HepG2 (cell line): ENCODE measurements around the gene NKPD1. TPM values are rescaled to one million over a fixed set of nuclear protein-coding genes. Genes with fewer than 3 reads are reported as not detected.

Source experiments
- BRF2 ChIP-seq: sonication (generic); formaldehyde crosslinking; IDR thresholded peaks from 2 replicates; pipeline ENCODE4 v1.8.1; 2022; ENCODE audit warnings: mild to moderate bottlenecking, missing genetic modification reagents
- FOXA3 ChIP-seq: IDR thresholded peaks from 2 replicates; pipeline ENCODE4 v1.6.1; 2016; ENCODE audit warnings: missing genetic modification reagents, missing compliant biosample characterization
- HNRNPL ChIP-seq: fragments of 200-400 bp; formaldehyde crosslinking; IDR thresholded peaks from 2 replicates; pipeline ENCODE4 v1.6.1; 2017; ENCODE audit warnings: mild to moderate bottlenecking, low read depth, low read length
- HOXA7 ChIP-seq: sonication (generic); formaldehyde crosslinking; IDR thresholded peaks from 2 replicates; pipeline ENCODE4 v1.8.1; 2022; ENCODE audit warnings: mild to moderate bottlenecking, missing genetic modification reagents, moderate library complexity
- MED8 ChIP-seq: sonication (generic); formaldehyde crosslinking; IDR thresholded peaks from 2 replicates; pipeline ENCODE4 v1.8.1; 2023; ENCODE audit warnings: mild to moderate bottlenecking, missing genetic modification reagents; ENCODE audit not compliant: insufficient replicate concordance
- MTF2 ChIP-seq: sonication (generic); formaldehyde crosslinking; IDR thresholded peaks from 2 replicates; pipeline ENCODE4 v1.5.0; 2020; ENCODE audit warnings: missing genetic modification reagents, borderline replicate concordance
- NR2F2 ChIP-seq: IDR thresholded peaks from 2 replicates; pipeline ENCODE4 v1.6.1; 2012; ENCODE audit warnings: low read depth, inconsistent platforms, borderline replicate concordance
- SAFB2 ChIP-seq: sonication (generic); formaldehyde crosslinking; IDR thresholded peaks from 2 replicates; pipeline ENCODE4 v1.5.1; 2020; ENCODE audit warnings: missing genetic modification reagents, low read depth, mild to moderate bottlenecking, borderline replicate concordance
- SCMH1 ChIP-seq: sonication (generic); formaldehyde crosslinking; IDR thresholded peaks from 2 replicates; pipeline ENCODE4 v1.9.0; 2021; ENCODE audit warnings: missing genetic modification reagents, mild to moderate bottlenecking, borderline replicate concordance
- TARDBP ChIP-seq: sonication (generic); formaldehyde crosslinking; IDR thresholded peaks from 2 replicates; pipeline ENCODE4 v1.8.0; 2022; ENCODE audit warnings: mild to moderate bottlenecking, missing genetic modification reagents
- TFE3 ChIP-seq: IDR thresholded peaks from 2 replicates; pipeline ENCODE4 v1.6.1; 2016
- ZBTB10 ChIP-seq: sonication (generic); formaldehyde crosslinking; IDR thresholded peaks from 2 replicates; pipeline ENCODE4 v1.4.0; 2020; ENCODE audit warnings: missing genetic modification reagents, borderline replicate concordance
- ZBTB39 ChIP-seq: sonication (generic); formaldehyde crosslinking; IDR thresholded peaks from 2 replicates; pipeline ENCODE4 v1.5.0; 2020; ENCODE audit warnings: missing genetic modification reagents
- ZMAT3 ChIP-seq: sonication (generic); formaldehyde crosslinking; conservative IDR thresholded peaks from 2 replicates; pipeline ENCODE4 v1.7.0; 2021; ENCODE audit warnings: missing genetic modification reagents
- ZNF17 ChIP-seq: sonication (generic); formaldehyde crosslinking; IDR thresholded peaks from 2 replicates; pipeline ENCODE4 v1.5.0; 2020; ENCODE audit warnings: mild to moderate bottlenecking, missing genetic modification reagents
- ZNF30 ChIP-seq: sonication (generic); formaldehyde crosslinking; IDR thresholded peaks from 2 replicates; pipeline ENCODE4 v1.5.0; 2020; ENCODE audit warnings: mild to moderate bottlenecking, missing genetic modification reagents
- ZNF513 ChIP-seq: sonication (generic); formaldehyde crosslinking; conservative IDR thresholded peaks from 2 replicates; pipeline ENCODE4 v1.5.0; 2020; ENCODE audit warnings: missing genetic modification reagents
- ZNF574 ChIP-seq: sonication (generic); formaldehyde crosslinking; IDR thresholded peaks from 2 replicates; pipeline ENCODE4 v1.4.0; 2020; ENCODE audit warnings: missing genetic modification reagents
- polyA plus RNA-seq, 8 experiments: library from polyadenylated mRNA; depleted of rRNA in 3 of 8; stranded (reverse) in 7 of 8; unstranded in 1 of 8; fragments of >200 nt; fragmentation: Illumina TruSeq in 4 of 8; extraction: Trizol in 4 of 8; gene quantifications; 2 replicates each; pipeline versions ENCODE4 v1.2.1 to v1.2.3, GENCODE V29; 2011 to 2016; ENCODE audit warnings: low read depth in 4 of 8, missing spikeins in 1 of 8, mixed read lengths in 1 of 8; ENCODE audit not compliant: insufficient read depth in 1 of 8
- total RNA-seq, 5 experiments: library from RNA; depleted of rRNA; stranded (reverse); fragments of >200 nt; fragmentation: Illumina TruSeq; extraction: Trizol; gene quantifications; 2 replicates each; pipeline ENCODE4 v1.2.3, GENCODE V29; 2016; ENCODE audit warnings: low read depth in 1 of 5

The NKPD1 gene
- total and polyA plus RNA-seq, 2 of the 13 experiments (the other 11 are each of a cell fraction or from before 2014, with no cell fraction given): 0.03 TPM; not detected in 1

- TF ChIP-seq ZBTB10 (CRISPR knock-in tag) (no peak), NR2F2 (no peak), ZNF30 (CRISPR knock-in tag) (no peak), SCMH1 (CRISPR knock-in tag) (no peak), ZNF574 (CRISPR knock-in tag) (no peak), ZNF17 (no peak), TARDBP (CRISPR knock-in tag) (0 out of 2 replicates have a peak, but pooled peaks have one; percentile 32), FOXA3 (CRISPR knock-in tag) (no peak), TFE3 (CRISPR knock-in tag) (no peak), HOXA7 (CRISPR knock-in tag) (no peak), ZMAT3 (peak; percentile 94), MTF2 (CRISPR knock-in tag) (no peak), MED8 (peak; percentile 62), ZNF513 (CRISPR knock-in tag) (no peak), ZBTB39 (CRISPR knock-in tag) (no peak), SAFB2 (CRISPR knock-in tag) (no peak; the same call in 1 of the 2 replicates), HNRNPL (no peak), BRF2 (CRISPR knock-in tag) (no peak)
Observed at GRCh38 chr19:45177817-45178261, 17.1 kb upstream of the NKPD1 start, which contains the start of gene TRAPPC6A (continued).
